HG02943 (cell line): ENCODE results near the gene FAM83G.
"Not testable (repeated sequence)": the region's sequence is repeated elsewhere in the genome, so short reads cannot be mapped to it uniquely, and the experiment has no call there.

Experiments used
- ATAC-seq: cut with Tn5 transposase; IDR thresholded peaks from one replicate; pipeline ENCODE4 v1.9.1; 2021; ENCODE audit warnings: mild to moderate bottlenecking, low read depth, moderate library complexity; ENCODE audit not compliant: unreplicated experiment

FAM83G gene, protein sequence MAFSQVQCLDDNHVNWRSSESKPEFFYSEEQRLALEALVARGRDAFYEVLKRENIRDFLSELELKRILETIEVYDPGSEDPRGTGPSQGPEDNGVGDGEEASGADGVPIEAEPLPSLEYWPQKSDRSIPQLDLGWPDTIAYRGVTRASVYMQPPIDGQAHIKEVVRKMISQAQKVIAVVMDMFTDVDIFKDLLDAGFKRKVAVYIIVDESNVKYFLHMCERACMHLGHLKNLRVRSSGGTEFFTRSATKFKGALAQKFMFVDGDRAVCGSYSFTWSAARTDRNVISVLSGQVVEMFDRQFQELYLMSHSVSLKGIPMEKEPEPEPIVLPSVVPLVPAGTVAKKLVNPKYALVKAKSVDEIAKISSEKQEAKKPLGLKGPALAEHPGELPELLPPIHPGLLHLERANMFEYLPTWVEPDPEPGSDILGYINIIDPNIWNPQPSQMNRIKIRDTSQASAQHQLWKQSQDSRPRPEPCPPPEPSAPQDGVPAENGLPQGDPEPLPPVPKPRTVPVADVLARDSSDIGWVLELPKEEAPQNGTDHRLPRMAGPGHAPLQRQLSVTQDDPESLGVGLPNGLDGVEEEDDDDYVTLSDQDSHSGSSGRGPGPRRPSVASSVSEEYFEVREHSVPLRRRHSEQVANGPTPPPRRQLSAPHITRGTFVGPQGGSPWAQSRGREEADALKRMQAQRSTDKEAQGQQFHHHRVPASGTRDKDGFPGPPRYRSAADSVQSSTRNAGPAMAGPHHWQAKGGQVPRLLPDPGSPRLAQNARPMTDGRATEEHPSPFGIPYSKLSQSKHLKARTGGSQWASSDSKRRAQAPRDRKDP

GRCh38 chr17:19004421-19005136 is at the start of gene FAM83G:
TSS of gene FAM83G (minus strand) at chr17:19004764. CDS start at chr17:19004041, 723 bp downstream.
- peak; percentile 63 for ATAC-seq

DNA sequence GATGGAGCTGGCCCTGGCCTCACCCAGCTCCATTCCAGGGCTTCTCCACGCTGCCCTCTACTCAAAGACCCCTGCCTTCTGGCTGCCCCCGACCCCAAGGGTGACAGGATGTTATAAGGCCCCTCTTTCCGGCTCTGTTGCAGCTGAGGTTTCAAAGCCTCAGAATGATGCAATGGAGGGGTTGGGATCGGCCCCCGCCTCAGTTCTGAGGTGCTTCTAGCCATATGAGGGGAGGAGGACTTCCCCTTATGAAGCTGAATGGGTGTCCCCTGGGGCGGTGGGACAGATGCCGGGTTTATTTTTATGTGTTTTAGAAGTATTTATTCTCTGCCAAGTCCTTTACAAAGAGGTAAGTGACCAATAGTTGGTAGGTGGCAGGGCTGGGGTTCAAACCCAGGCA is 44.3 kb upstream of the FAM83G start:
- ATAC-seq: not testable (repeated sequence)

DNA sequence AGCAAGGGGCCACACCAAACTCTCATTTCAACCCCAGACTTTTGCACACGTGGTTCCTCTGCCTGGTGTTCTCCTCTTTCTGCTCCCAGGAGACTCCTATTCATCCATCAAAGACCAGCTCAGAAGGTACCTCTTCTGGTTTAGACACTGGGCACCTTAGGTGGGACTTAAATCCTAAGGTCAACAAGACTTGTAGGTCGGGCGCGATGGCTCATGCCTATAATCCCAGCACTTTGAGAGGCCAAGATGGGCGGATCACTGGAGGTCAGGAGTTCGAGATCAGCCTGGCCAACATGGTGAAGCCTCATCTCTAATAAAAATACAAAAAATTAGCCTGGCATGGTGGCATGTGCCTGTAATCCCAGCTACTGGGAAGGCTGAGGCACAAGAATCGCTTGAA is 42.9 kb upstream of the FAM83G start:
- ATAC-seq: not testable (repeated sequence)

- not testable (repeated sequence) for ATAC-seq
Observed at GRCh38 chr17:19046782-19047375, 42.3 kb upstream of the FAM83G start, which contains the start of gene GRAP. TSS of gene GRAP (minus strand) at chr17:19046957. CDS start at chr17:19046926, 31 bp downstream.

- ATAC-seq: not testable (repeated sequence)
Observed at GRCh38 chr17:19044643-19045042, 40.1 kb upstream of the FAM83G start.

GRCh38 chr17:19043032-19043431 is 38.5 kb upstream of the FAM83G start:
- not testable (repeated sequence) for ATAC-seq

- ATAC-seq: not testable (repeated sequence)
Observed at GRCh38 chr17:19042369-19042768, 37.8 kb upstream of the FAM83G start.

GRCh38 chr17:19041871-19042270 is 37.3 kb upstream of the FAM83G start:
- ATAC-seq: not testable (repeated sequence)

- ATAC-seq: not testable (repeated sequence)
Observed at GRCh38 chr17:19040350-19040749, 35.8 kb upstream of the FAM83G start.

- not testable (repeated sequence) for ATAC-seq
Observed at GRCh38 chr17:19038730-19039129, 34.2 kb upstream of the FAM83G start.

GRCh38 chr17:19038007-19038406 is 33.4 kb upstream of the FAM83G start:
- ATAC-seq: not testable (repeated sequence)

- not testable (repeated sequence) for ATAC-seq
Observed at GRCh38 chr17:19037547-19037946, 33.0 kb upstream of the FAM83G start.

DNA sequence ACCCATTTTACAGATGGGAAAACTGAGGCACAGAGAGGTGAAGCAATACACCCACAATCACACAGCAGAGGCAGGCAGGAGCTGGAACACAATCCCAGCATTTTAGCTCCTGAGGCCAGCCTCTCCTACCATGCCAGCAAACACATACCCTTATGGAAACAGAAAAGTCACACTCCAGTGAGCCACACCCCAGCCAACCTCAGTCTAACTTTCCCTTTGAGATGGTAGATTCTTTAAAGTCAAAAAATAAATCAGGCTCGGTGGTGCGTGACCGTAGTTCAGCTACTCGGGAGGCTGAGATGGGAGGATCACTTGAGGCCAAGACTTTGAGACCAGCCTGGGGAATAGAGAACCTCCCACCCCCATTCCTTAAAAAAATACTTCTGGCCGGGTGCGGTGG is 31.6 kb upstream of the FAM83G start:
- ATAC-seq: peak; percentile 33

GRCh38 chr17:19032377-19032988 is 27.9 kb upstream of the FAM83G start:
- ATAC-seq: not testable (repeated sequence)

DNA sequence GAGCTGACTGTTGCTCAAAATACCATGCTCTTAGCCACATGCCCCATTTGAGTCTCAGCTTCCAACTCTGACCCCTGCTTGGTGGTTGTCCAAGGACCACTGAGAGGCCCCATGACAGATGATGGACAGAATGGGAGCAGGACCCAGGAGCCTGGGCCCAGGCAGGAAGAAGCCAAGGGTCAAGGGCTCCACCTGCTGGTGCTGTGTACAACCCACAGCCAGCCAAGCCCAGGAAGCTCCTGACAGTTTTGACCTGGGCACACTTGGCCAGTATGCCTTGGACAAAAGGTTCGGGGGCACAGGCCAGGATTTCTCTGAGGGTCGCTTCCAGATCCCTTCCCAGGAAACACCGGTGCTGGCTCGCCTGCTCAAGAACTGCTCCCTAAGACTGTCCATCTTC is 27.2 kb upstream of the FAM83G start:
- not testable (repeated sequence) for ATAC-seq

- ATAC-seq: not testable (repeated sequence)
Observed at GRCh38 chr17:19030771-19031449, 26.3 kb upstream of the FAM83G start.

- ATAC-seq: not testable (repeated sequence)
Observed at GRCh38 chr17:19029740-19030139, 25.2 kb upstream of the FAM83G start.

GRCh38 chr17:19028671-19029070 is 24.1 kb upstream of the FAM83G start:
- not testable (repeated sequence) for ATAC-seq
